Activated T-helper 1 cell treated with Interleukin-2 at 50 U/mL for 16 hours (primary cell): ENCODE data around the gene TBATA.
"Not testable (repeated sequence)": the region's sequence is repeated elsewhere in the genome, so short reads cannot be mapped to it uniquely, and the experiment has no call there.

Source experiments
- DNase-seq: peaks from one replicate; pipeline ENCODE4 v3.0.0-alpha.2; 2020; ENCODE audit warnings: low read depth

Gene TBATA

DNA sequence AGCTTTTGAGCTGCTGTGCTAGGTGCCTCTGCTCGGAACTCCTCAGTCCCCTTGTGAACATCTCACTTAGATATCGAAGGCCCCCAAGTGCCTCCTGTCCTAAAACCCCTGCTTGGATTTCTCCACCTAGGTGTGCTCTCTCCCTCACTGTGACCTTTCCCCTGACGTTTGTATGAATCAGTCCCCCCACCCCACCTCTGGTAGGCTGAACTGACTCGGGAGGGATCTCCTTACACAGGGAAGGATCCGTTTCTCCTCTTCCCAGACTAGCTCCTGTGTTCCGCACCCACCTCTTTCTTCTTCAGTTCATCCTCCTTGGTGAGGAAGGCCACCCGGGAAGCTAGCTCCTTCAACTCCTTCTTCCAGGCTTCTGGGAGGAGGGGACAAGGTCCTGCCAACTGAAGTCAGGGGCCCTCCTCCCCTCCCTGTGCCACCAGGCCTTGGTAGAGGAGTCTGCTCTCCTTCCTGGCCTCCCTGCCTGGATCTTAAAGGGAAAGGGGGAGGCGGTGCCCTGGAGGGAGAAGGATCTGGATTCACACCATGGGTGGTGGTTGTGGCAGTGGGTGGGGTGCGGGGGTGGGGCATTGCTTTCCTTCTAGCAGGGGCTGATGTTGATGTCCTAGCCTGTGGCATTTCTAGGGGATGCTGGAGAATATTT is 6.8 kb downstream of the TBATA start:
- no peak for DNase-seq

GRCh38 chr10:70777063-70777875 is 7.9 kb downstream of the TBATA start:
- DNase-seq: no peak

- DNase-seq: no peak
Observed at GRCh38 chr10:70776455-70777005, 8.6 kb downstream of the TBATA start.

GRCh38 chr10:70775679-70776454 is 9.3 kb downstream of the TBATA start:
- no peak for DNase-seq

- no peak for DNase-seq
Observed at GRCh38 chr10:70774810-70775678, 10.1 kb downstream of the TBATA start.

DNA sequence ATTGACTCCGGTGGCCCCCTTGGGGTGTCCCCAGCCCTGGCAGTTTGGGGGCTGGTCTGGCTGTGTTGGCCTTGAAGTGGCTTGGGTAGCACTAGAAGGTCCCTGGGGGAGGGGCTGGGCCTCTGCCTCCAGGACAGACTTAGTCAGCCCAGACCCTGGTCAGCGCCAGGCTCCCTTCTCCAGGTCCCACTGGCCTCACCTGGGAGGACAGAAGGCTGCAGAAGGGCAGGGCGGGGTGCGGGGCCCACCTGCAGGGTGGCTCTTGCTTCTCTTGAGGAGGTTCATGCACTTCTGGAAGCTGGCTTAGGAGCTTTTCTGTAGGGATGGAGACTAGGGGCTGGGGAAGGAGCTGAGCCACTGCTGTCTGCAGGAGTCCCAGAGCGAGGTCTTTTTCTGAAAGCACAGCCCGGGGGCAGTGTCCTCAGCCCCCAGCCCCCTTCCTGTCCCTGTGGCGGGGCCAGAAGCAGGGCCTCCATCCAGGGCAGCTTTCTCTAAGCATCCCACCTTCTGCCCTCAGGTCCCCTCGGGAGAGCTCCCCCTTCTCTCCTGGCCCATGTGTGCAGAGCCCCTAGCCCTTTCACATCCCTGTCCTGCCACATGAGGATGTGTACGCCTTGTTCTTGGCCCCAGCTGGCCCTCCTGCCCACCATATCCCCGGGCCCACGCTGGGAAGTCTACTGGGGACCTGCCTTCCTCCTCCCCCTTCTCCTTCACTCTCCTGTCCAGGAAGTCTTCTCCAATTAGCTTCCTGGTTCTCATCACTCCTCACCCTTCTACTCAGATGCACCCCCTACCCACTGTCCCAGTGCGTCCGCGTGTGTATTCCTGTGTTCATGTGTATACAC is 11.0 kb downstream of the TBATA start:
- DNase-seq: no peak

DNA sequence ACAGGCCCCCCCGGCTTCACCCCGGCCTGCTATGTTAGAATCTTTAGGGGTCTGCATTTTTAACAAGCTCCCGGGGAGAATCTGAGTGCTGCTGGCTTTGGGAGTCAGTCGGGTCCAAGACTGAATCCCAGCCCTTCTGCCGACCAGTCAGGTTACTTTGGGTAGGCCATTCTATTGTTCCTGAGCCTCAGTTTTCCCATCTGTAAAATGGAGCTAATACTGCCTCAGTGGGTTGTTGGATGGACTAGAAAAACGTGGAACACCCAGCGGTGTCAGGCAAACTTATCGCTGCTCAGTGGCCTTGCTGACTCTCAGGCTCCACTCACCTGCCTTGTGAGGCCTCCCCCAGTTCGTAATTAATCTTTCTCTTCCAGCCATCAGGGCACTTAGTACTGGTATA is 11.7 kb downstream of the TBATA start:
- DNase-seq: no peak

DNA sequence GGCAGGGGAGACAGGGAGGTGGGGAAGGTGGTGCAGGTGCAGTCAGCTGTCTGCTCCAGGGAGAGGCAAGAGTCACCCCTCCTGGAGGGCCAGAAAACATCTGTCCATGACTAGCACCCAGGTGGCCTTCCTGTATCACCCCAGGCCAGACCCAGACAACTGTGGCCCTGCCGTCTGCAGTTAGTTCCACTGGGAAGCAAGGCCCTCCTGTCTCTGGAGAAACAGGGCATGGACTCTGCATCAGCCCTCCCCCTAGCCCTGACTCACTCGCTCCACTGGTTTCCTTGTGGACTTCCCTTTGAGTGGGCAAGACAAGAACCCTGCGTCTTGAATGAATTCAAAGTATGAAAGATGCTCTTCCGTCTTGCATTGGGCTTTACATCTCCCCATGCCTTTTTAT is 12.6 kb downstream of the TBATA start:
- no peak for DNase-seq

DNA sequence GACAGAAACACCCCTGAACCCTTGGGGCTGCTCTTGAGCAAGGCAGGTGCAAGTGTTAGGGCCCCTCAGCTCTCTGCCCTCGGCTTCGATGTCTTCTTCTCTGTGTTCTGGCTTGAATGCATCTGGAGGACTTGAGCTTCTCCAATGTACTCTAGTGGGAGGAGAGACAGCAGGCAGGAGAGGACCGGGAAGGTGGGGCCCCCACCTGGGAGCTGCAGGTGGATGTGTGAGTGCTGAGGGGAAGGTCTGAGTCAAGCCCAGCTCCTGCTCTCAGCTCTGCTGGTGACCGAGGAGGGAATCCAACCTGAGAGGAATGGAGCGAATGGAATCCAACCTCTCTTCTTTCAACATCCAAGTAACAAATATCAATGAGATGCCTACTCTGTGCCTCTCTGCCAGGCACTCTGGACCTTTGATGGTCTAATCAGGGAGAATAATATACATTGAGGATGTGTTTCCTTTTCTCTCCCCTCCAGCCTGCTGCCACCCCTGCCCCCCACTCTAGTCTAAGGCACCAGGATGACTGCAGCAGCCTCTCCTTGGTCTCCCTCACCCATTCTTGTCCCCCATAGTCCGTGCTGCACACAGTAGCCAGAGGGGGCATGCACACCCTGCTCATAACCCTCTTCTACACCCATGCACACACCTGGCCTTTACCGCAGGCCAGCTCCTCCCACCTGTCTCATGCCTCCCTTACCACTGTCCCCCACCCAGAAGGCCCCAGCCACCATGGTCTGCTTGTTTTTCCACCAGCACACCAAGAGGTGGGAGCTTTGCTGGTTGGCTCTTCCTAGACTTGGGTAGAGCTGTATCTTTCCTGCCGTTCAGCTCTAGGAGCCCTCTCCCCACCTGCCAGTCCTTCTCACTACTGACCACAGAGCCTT is 13.6 kb downstream of the TBATA start:
- no peak for DNase-seq

GRCh38 chr10:70770516-70770915 is 14.7 kb downstream of the TBATA start:
- not testable (repeated sequence) for DNase-seq

GRCh38 chr10:70770001-70770400 is 15.2 kb downstream of the TBATA start:
- DNase-seq: no peak

DNA sequence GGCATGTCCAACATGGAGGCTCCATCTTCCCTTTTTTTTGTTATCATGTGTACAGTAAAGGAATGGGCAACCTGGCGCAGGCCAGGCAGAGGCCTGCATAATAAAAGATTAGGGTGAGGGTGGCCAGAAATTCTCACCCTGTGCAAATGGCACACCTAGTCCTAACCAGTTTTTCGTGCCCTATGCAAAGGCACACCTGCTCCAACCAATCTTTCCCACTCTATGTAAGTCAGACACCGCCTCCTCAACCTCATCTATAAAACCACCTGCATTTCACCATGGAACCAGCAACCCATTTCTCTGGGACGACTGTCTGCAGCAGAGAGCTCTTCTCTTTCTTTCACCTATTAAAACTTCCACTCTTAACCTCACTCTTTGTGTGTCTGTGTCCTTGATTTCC is 16.1 kb downstream of the TBATA start:
- DNase-seq: no peak

DNA sequence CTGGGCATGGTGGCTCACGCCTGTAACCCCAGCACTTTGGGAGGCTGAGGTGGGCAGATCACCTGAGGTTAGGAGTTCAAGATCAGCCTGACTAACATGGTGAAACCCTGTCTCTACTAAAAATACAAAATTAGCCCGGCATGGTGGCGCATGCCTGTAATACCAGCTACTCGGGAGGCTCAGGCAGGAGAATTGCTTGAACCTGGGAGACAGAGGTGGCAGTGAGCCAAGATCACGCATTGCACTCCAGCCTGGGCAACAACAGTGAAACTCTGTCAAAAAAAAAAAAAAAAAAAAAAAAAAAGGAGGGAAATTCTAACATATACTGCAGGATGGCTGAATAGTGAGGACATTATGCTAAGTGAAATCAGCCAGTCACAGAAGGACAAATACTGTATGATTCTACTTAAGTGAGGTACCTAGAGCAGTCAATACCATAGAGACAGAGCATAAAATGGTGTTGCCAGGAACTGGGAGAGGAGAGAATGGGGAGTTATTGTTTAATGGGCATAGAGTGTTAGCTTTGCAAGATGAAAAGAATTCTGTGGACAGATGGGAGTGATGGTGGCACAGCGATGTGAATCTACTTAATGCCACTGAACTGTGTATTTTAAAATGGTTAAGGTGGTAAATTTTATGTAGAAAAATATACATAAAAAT is 17.0 kb downstream of the TBATA start:
- DNase-seq: not testable (repeated sequence)

DNA sequence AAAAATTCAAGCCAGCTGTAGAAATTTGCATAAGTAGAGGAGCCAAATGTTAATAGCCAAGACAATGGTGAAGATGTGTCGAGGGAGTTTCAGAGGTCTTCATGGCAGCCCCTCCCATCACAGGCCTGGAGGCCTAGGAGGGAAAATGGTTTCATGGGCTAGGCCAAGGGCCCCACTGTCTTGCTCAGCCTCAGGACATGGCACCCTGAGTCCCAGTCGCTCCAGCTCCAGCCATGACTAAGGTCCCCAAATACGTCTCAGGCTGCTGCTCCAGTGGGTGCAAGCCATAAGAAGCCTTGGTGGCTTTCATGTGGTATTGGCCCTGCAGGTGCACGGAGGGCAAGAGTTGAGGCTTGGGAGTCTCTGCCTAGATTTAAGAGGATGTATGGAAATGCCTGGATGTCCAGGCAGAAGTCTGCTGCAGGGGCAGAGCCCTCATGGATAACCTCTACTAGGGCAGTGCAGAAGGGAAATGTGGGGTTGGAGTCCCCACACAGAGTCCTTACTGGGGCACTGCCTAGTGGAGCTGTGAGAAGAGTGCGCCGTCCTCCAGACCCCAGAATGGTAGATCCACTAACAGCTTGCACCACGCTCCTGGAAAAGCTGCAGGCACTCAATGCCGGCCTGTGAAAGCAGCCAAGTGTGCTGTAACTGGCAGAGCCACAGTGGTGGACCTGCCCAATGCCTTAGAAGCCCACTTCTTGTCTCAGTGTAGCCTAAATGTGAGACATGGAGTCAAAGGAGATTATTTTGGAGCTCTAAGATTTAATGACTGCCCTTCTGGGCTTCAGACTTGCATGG is 19.2 kb downstream of the TBATA start:
- DNase-seq: no peak

DNA sequence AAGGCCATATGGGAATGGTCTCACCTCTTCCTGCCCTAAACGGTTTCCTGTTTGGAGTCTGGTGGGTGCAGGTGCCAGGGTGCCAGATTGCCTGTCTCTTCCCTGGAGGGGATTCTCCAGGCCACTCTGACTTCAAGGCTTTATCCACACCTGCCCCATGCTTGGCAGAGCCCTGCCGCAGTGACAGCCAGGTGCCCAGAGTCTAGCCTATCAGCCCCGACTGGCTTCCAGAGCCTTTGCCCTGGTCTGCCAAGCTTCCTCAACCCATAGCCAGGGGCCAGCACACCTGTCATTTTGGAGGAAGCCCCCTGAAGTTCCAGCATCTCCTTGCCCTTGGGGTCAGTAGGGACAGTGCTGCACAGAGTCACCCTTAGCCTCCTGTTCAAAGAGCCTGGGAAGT is 21.6 kb downstream of the TBATA start:
- no peak for DNase-seq

DNA sequence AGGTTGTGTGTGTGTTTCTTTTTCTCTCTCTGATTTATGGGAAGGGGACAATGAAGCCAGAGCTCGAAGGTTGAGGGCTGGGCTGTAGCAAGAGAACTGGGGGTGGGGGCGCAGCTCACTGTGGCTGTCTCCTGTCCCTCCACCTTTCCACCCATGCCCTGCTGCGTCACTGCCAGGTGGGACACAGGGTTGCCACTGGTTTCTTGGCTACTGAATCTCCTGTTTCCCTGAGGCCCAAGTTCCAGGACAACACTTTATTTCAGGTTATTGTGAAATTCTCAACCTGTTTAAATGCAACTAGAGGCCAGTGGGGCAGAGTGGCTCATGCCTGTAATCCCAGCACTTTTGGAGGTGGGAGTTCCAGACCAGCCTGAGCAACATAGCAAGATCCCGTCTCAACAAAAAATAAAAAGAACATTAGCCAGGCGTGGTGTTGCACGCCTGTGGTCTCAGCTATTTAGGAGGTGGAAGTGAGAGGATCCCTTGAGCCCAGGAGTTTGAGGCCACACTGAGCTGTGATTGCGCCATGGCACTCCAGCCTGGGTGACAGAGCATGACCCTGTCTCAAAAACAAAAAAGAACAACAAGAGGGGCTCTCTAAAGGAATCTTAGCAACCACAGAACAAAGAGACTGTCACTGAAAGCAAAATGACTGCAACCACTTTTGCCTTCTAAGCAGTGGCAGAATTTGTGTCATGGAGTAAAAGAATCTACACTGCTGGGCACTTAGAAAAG is 22.6 kb downstream of the TBATA start:
- no peak for DNase-seq

- no peak for DNase-seq
Observed at GRCh38 chr10:70761727-70762350, 23.3 kb downstream of the TBATA start.
